HK-2 (cell line): ENCODE measurements around the gene CDC25B.

Experiments
- DNase-seq: peaks from one replicate; pipeline ENCODE4 v3.0.0-alpha.2; 2018; ENCODE audit not compliant: unreplicated experiment

The CDC25B gene

GRCh38 chr20:3803289-3803688 lies 7.2 kb downstream of the CDC25B start:
- DNase-seq = no peak

DNA sequence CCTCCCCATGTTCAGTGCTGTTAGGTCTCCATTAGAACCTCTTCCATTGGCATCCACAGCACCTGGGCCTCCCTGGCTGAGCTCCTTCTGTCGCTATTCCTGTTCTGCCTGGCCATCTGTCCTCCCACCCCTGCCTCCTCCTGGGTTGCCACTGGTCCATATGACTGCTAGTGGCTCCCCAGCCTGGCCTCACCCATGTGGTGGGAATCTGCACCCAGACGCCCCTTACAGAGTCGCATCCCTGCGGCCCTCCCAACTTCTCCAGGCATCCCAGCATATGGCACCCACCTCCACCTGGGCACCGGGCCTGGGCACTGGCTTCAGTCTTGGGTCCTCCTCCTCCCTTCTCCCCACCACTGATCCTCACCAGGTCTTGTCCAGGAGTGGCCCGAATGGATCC lies 7.7 kb downstream of the CDC25B start:
- DNase-seq = no peak

- DNase-seq = no peak
These were observed 8.2 kb downstream of the CDC25B start for GRCh38 chr20:3804254-3804751.

DNA sequence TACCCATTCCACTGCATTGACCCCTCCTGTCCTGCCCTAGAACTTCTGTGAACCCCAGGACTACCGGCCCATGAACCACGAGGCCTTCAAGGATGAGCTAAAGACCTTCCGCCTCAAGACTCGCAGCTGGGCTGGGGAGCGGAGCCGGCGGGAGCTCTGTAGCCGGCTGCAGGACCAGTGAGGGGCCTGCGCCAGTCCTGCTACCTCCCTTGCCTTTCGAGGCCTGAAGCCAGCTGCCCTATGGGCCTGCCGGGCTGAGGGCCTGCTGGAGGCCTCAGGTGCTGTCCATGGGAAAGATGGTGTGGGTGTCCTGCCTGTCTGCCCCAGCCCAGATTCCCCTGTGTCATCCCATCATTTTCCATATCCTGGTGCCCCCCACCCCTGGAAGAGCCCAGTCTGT lies 8.7 kb downstream of the CDC25B start:
- no peak for DNase-seq

- DNase-seq = no peak
These were observed 12.4 kb downstream of the CDC25B start for GRCh38 chr20:3808544-3808943.

DNA sequence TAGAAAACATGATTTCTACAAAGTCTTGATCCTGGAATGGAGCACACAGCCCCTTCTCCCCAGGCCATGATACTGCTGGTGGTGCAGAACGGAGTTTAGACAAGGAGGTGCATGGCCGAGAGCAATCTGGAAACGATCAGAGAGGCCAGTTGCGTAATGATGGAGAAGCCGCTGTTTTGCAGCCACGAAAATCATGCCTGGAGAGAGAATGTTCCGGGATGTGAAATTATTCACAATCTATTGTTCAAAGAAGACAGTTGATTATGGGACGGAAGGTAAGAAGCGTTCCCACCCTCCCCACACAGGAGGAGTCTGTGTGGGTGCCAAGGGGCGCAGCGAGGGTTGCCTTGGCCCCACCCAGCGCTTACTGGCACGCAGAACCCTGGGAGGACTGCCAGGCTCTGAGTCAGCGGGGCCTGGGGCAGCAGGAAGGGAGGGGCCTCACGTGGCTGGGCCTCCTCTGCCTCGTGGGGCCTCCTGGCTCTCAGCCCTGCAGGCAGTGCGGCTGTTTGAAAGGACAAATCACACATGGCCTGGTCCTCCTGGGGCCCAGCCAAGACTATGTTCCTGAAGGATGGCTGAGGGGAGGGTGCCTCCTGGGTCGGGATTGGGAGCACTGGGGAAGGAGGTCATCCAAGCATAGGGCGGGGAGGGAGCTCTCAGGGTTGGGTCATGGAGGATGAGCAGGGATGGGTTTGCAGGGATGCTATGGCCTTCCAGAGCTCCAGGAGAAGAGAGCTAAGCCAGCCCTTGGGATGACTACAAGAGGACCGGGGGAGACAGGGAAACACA lies 15.6 kb downstream of the CDC25B start:
- DNase-seq = peak; percentile 99

DNA sequence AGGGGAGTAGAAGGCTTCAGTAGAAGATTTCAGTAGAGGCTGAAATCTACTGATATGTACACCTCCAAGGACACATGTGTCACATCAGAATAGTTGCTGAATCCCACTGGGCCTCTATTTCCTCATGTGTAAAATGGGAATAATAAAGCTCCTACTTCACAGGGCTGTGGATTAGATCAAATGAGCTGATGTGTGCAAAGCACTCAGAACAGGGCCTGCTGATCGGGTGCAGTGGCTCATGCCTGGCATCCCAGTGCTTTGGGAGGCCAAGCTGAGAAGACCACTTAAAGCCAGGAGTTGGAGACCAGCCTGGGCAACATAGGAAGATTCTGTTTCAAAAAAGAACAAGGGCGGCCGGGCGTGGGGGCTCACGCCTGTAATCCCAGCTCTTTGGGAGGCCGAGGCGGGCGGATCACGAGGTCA lies 16.2 kb downstream of the CDC25B start:
- DNase-seq = no peak

DNA sequence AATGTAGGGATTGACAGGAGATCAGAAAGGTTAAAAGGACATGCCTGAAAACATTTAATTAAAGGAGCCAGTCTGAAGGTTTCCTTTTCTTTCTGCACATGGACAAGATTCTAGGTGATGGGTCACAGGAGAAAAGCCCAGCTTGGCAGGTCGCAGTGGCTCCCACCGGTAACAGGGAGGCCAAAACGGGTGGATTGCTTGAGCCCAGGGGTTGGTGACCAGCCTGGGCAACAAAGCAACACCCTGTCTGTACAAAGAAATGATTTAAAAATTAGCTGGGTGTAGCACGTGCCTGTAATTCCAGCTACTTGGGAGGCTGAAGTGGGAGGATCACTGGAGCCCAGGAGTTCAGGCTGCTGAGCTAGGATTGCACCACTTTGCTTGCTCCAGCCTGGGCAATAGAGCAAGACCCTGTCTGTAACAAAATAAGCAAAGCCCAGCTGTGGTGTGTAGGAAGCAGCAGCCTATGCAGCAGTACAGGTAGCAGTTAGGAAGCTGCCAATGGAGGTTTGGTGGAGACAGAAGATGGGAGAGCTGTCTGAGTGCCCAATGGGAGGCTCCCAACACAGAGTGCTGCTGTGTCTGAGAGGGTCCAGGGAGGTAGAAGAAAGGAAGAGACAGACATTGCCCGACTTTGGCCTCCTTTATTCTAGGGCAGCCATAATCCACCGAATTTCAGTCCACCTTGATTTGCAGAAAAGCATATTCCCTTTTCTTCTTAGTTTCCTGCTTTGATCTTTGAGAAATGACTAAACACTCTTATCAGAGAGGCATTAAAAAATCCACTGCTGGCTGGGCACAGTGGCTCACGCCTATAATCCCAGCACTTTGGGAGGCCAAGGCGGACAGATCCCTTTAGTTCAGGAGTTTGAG lies 17.1 kb downstream of the CDC25B start:
- no peak for DNase-seq

DNA sequence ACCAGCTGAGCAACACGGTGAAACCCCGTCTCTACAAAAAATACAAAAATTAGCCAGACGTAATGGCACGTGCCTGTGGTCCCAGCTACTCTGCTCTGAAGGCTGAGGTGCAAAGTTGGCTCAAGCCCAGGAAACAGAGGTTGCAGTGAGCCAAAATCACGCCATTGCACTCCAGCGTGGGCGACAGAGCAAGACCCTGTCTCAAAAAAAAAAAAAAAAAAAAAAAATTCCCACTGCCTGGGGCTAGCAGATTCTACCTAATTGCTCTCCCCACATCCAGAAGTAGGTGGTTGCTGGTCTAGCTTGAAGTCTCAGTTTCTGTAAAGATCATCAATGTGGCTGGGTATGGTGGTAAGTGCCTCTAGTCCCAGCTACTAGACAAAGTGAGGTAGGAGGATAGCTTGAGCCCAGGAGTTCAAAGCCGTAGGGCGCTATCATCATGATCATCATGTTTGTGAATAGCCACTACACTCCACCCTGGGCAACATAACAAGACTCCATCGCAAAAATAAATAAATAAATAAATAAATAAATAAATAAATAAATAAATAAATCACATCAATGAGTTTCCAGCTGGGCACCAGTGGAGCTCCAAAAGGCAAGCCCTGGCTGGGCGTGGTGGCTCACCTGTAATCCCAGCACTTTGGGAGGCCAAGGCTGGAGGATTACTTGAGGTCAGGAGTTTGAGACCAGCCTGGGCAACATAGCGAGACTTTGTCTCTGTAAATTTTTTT lies 17.9 kb downstream of the CDC25B start:
- no peak for DNase-seq

DNA sequence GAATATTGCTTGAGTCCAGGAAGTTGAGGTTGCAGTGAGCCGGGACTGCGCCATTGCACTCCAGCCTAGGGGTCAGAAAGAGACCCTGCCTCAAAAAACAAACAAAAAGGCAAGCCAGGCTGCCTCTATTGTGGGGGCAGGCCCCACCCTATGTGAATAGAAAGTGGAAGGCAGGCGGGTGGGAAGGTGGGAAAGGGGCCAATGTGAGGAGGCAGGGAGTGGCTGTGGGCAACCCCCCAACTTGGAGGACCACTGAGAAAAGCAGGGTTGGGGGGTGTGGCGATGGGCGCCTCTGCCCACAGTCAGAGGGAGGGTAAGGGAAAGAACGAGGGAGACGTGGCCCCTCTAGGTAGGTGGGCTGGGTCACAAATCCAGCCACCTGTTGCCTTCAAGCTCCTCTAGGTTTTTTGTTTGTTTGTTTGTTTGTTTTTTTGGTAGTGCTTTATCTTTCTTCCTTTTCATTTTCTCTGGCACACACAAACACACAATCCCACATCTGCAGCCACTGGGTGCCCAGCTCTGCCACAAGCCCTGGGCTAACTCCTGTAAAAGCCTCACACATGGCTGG lies 18.9 kb downstream of the CDC25B start:
- no peak for DNase-seq

DNA sequence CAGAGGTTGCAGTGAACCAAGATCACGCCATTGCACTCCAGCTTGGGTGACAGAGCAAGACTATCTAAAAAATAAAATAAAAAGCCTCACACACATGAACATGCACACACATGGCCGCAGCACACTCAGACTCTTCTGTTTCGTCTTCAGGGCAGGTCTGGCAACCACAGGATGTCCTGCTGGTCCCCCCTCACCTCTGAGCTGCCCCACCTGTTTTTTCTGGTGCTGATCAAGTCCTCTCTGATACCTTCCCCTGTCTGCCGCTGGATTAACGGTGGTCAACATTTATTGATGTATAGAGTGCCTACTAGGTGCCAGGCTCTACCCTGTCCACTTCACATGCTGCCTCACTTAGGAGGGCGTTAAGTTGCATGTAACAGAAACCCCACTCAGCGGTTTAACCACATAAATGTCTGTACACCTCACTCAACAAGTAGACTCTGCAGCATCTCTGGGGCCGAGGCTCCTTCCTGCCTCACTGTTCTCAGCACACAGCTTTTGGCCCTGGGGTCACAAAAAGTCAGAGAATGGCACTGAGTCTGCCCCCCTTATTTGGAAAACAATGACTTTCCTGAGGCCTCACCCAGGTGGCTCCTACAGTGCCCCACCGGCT lies 19.7 kb downstream of the CDC25B start:
- DNase-seq = no peak

- DNase-seq = peak; percentile 79
These were observed 22.3 kb downstream of the CDC25B start for GRCh38 chr20:3818155-3819151.

DNA sequence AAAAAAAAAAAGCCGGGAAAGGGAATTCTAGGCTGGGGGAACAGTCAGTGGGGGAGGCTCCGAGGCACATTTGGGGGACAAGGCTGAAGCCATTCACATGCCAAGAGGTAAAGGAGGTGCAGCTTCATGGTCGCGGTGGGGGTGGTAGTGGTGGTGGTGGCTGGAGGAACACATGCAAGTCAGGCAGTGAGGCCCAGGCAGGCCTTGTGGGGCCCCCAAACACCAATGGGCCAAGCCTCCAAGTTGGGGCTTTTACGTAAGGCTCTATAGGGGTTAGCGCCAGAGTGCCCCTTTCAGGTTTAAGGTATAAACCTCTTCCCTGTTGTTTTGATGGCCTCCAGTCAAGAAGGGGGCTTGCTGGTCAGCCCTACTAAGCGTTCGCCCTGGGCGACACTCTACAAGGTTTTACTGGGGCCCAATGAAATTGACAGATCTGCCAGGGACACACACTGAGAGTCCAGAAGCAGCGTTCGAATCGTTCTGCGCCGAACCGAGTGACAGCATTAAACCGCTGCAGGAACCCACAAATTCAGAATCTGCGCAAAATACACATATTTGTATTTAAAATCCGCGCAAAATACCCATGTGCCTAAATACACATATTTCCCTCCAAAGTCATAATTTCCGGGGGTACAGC lies 23.4 kb downstream of the CDC25B start:
- no peak for DNase-seq

GRCh38 chr20:3820048-3820900 lies 24.2 kb downstream of the CDC25B start, which contains the start of gene AP5S1:
AP5S1 (plus strand) TSS chr20:3820547; CDS start chr20:3822118, 1,571 bp downstream.
- peak; percentile 99 for DNase-seq

DNA sequence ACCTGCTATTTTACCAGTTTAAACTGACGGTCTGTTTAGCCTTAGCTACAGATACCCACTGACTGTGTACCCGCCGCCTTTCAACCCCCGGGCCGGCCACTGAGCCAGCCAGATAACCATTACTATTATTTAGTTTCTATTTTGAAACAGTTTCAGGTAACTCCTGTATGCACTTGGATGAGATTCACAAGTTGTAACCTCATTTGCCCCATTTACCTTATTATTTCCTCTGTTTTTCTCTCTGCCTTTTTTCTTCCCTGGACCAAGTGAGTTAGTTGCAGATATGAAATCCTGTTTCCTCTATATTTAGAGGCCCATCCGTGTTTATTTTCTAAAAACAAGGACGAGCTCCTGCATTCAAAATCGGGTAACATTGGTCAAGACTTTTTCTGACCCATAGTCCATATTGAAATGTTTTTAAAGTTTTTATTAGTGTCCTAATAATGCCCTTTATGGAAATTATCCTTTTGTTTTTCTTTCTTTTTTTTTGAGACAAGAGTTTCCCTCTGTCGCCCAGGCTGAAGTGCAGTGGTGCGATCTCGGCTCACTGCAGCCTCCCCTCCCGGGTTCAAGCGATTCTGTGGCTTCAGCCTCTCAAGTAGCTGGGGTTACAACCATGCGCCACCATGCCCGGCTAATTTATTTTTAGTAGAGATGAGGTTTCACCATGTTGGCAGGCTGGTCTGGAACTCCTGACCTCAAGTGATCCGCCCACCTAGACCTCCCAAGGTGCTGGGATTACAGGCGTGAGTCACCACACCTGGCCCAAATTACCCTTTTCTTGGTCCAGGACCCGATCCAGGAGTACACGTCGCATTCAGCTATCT lies 25.0 kb downstream of the CDC25B start:
- no peak for DNase-seq

DNA sequence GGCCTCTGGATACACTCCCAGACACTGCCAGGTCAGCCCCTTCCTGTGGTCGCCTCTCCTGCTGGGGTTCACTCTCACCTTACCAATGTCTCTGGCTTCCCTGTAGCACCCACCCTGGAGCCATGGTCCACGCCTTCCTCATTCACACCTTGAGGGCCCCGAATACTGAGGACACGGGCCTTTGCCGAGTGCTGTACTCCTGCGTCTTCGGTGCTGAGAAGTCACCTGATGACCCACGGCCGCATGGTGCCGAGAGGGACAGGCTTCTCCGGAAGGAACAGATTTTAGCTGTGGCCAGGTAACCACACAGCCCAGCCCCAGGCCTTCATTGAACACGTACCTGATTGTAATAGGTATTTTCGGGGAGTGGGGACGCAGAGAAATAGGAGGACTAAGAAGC lies 25.9 kb downstream of the CDC25B start:
- no peak for DNase-seq

GRCh38 chr20:3823881-3824280 lies 27.8 kb downstream of the CDC25B start:
- DNase-seq = no peak

DNA sequence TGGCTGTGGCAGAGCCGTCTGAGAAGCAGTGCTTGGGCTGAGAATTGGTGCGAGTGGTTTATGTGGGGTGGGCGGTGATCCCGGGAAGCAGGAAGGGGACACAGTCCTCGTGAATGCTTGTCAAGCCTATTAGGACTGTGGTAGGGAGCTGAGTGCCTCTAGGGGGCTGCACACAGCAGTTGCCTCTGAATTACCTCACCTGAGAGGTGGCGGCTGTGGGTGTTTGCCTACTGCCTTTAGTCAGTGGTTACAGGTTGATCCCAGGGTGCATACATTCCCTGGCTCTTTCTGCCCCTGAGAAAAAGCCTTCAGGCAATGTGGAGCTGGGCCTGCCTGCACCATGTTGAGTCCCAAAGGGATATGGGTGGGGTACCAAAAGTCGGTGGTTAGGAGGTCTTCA lies 29.4 kb downstream of the CDC25B start:
- DNase-seq = no peak
